ENCODE measurements around the gene FOXO1. TPM values are rescaled to one million over a fixed set of nuclear protein-coding genes. Genes with fewer than 3 reads are reported as not detected.

Gene FOXO1
- total RNA-seq, 3 donors from 2014 or later: 28.7 to 34.1 (median 30.5) TPM

DNA sequence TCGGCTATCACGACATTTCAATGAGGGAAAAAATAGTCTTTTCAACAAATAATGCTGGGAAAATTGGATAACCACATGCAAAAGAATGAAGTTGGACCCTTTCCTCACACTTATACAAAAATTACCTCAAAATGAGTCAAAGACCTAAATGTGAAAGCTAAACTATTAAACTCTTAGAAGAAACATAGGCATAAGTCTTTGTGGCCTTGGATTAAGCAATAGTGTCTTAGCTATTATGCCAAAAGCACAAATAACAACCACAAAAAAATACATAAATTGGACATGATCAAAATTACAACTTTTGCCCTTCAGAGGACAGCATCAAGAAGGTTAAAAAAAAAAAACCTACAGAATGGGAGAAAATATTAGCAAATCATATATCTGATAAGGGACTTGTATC lies 156.6 kb downstream of the FOXO1 start:
- no peak for ATAC-seq
- Histone ChIP-seq H3K4me1 (ENCODE audit: low read depth) (no peaks in the 10 kb centered on the region), H3K9me3 (no peaks in the 10 kb centered on the region), H3K36me3 (ENCODE audit: low read depth) (no peaks in the 10 kb centered on the region), H3K4me3 (no peak overlapping the region)
- no peak for DNase-seq
- no peak for TF ChIP-seq CTCF (IDR thresholded peaks at IDR 0.05)
- intact Hi-C loops (cut with DNase I, micrococcal nuclease): no loop called here

GRCh38 chr13:40508767-40509342 lies 157.6 kb downstream of the FOXO1 start:
- DNase-seq (no peak), ATAC-seq (no peak)
- H3K36me3 ChIP-seq (ENCODE audit: low read depth): no peaks in the 10 kb centered on the region
- H3K9me3 ChIP-seq: no peaks in the 10 kb centered on the region
- no peaks in the 10 kb centered on the region for H3K4me1 ChIP-seq (ENCODE audit: low read depth)
- H3K4me3 ChIP-seq: no peak overlapping the region
- no peak for TF ChIP-seq CTCF (IDR thresholded peaks at IDR 0.05)
- intact Hi-C loops (cut with DNase I, micrococcal nuclease): no loop called here

- ATAC-seq: peak; percentile 46
- Histone ChIP-seq H3K4me3 (no peak overlapping the region), H3K9me3 (no peaks in the 10 kb centered on the region), H3K4me1 (ENCODE audit: low read depth) (no peaks in the 10 kb centered on the region), H3K36me3 (ENCODE audit: low read depth) (no peaks in the 10 kb centered on the region)
- no peak for DNase-seq
- intact Hi-C loops (cut with DNase I, micrococcal nuclease): no loop called here
- no peak for TF ChIP-seq CTCF (IDR thresholded peaks at IDR 0.05)
Measured at GRCh38 chr13:40508127-40508526, 158.3 kb downstream of the FOXO1 start.

GRCh38 chr13:40506592-40507446 lies 159.6 kb downstream of the FOXO1 start:
- ATAC-seq (no peak), DNase-seq (no peak)
- Histone ChIP-seq H3K9me3 (no peaks in the 10 kb centered on the region), H3K4me1 (ENCODE audit: low read depth) (no peaks in the 10 kb centered on the region), H3K4me3 (no peak overlapping the region), H3K36me3 (ENCODE audit: low read depth) (no peaks in the 10 kb centered on the region)
- intact Hi-C loops (cut with DNase I, micrococcal nuclease): no loop called here
- no peak for TF ChIP-seq CTCF (IDR thresholded peaks at IDR 0.05)

Other genes with a start within 250 kb of the FOXO1 start
- 10 to 100 TPM; 20.3 to 21.2 (median 20.9) TPM for gene MRPS31, start 104.5 kb upstream of the FOXO1 start, total RNA-seq
- gene SLC25A15, start 123.0 kb upstream of the FOXO1 start, total RNA-seq: 1 to 10 TPM; 4.9 to 8.8 (median 8.8) TPM